ENCODE data around the gene NKPD1. TPM values are rescaled to one million over a fixed set of nuclear protein-coding genes. Genes with fewer than 3 reads are reported as not detected.
A peak's percentile ranks its signal among the peaks of the same experiment; 100 is the strongest.

The NKPD1 gene
- total RNA-seq, 1 donor from 2014 or later = 0.35 TPM

GRCh38 chr19:45128146-45128545 is 32.6 kb downstream of the NKPD1 start:
- Mint-ChIP-seq H3K36me3 (ENCODE audit: unreplicated experiment) (no peaks in the 10 kb centered on the region), H3K4me1 (ENCODE audit: unreplicated experiment) (peaks cover 23% of the 10 kb centered on the region), H3K4me3 (ENCODE audit: unreplicated experiment) (no peak overlapping the region), H3K27me3 (ENCODE audit: unreplicated experiment) (no peaks in the 10 kb centered on the region), H3K27ac (ENCODE audit: unreplicated experiment) (no peak overlapping the region), H3K9me3 (ENCODE audit: unreplicated experiment) (no peaks in the 10 kb centered on the region)
- TF ChIP-seq CTCF (IDR thresholded peaks at IDR 0.05) = no peak
- DNase-seq (ENCODE audit: extremely low spot score, unreplicated experiment) = no peak

DNA sequence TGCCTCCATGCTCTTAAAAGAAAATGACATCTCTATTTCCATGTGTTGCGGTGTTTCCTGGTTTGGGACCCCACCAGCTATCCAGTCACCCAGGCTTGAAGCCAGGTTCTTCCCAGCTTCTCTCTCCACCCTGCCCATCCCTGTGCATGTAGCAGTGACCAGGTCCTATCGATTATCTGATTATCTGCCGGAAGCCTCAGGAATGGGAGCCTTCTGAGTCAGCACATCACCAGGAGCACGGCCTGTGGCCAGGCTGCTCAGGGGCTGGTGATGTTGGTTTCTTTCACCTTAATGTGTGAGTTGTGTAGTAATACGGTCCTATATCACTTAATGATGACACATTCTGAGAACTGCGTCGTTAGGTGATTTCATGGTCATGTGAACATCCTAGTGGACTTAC is 34.1 kb downstream of the NKPD1 start:
- Mint-ChIP-seq H3K9me3 (ENCODE audit: unreplicated experiment) (no peaks in the 10 kb centered on the region), H3K36me3 (ENCODE audit: unreplicated experiment) (no peaks in the 10 kb centered on the region), H3K27me3 (ENCODE audit: unreplicated experiment) (no peaks in the 10 kb centered on the region), H3K4me1 (ENCODE audit: unreplicated experiment) (peaks cover 23% of the 10 kb centered on the region), H3K27ac (ENCODE audit: unreplicated experiment) (no peak overlapping the region), H3K4me3 (ENCODE audit: unreplicated experiment) (no peak overlapping the region)
- no peak for TF ChIP-seq CTCF (IDR thresholded peaks at IDR 0.05)
- DNase-seq (ENCODE audit: extremely low spot score, unreplicated experiment) = no peak

- DNase-seq (ENCODE audit: extremely low spot score, unreplicated experiment) = no peak
- no peaks in the 10 kb centered on the region for H3K9me3 Mint-ChIP-seq (ENCODE audit: unreplicated experiment)
- no peaks in the 10 kb centered on the region for H3K36me3 Mint-ChIP-seq (ENCODE audit: unreplicated experiment)
Observed at GRCh38 chr19:45125975-45126493, 34.7 kb downstream of the NKPD1 start.

GRCh38 chr19:45125360-45125759 is 35.4 kb downstream of the NKPD1 start:
- no peaks in the 10 kb centered on the region for H3K36me3 Mint-ChIP-seq (ENCODE audit: unreplicated experiment)
- no peak overlapping the region for H3K4me3 Mint-ChIP-seq (ENCODE audit: unreplicated experiment)
- H3K27ac Mint-ChIP-seq (ENCODE audit: unreplicated experiment) = no peak overlapping the region
- no peaks in the 10 kb centered on the region for H3K27me3 Mint-ChIP-seq (ENCODE audit: unreplicated experiment)
- peaks cover 12% of the 10 kb centered on the region for H3K4me1 Mint-ChIP-seq (ENCODE audit: unreplicated experiment)
- no peak for TF ChIP-seq CTCF (IDR thresholded peaks at IDR 0.05)
- H3K9me3 Mint-ChIP-seq (ENCODE audit: unreplicated experiment) = no peaks in the 10 kb centered on the region
- DNase-seq (ENCODE audit: extremely low spot score, unreplicated experiment) = no peak

More at GRCh38 chr19:45125975-45126493, 34.7 kb downstream of the NKPD1 start:
- no peaks in the 10 kb centered on the region for H3K27me3 Mint-ChIP-seq (ENCODE audit: unreplicated experiment)
- peak; percentile 67 for TF ChIP-seq CTCF (IDR thresholded peaks at IDR 0.05)
- no peak overlapping the region for H3K4me3 Mint-ChIP-seq (ENCODE audit: unreplicated experiment)
- H3K27ac Mint-ChIP-seq (ENCODE audit: unreplicated experiment) = no peak overlapping the region
- peaks cover 19% of the 10 kb centered on the region for H3K4me1 Mint-ChIP-seq (ENCODE audit: unreplicated experiment)

DNA sequence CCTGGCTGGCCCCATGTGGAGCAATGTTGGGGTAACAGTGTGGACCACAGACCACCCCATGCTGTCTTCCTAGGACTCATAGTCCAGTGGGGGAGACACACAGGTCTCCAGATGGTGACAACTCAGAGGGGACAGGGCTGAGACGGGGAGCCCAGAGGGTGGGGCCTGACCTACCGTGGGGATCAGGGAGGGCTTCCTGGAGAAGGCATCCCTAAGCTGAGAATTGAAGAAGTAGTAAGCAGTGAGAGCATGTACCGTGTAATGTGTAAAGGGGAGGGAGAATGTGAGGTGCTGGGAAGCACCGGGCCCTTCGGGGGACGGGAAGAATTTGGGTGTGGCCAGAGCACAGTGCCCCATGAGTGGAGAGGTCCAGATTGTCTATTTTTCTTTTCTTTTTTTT is 36.8 kb downstream of the NKPD1 start:
- Mint-ChIP-seq H3K27me3 (ENCODE audit: unreplicated experiment) (no peaks in the 10 kb centered on the region), H3K4me1 (ENCODE audit: unreplicated experiment) (peaks cover 10% of the 10 kb centered on the region), H3K4me3 (ENCODE audit: unreplicated experiment) (no peak overlapping the region), H3K27ac (ENCODE audit: unreplicated experiment) (no peak overlapping the region), H3K9me3 (ENCODE audit: unreplicated experiment) (no peaks in the 10 kb centered on the region), H3K36me3 (ENCODE audit: unreplicated experiment) (no peaks in the 10 kb centered on the region)
- TF ChIP-seq CTCF (IDR thresholded peaks at IDR 0.05) = no peak
- no peak for DNase-seq (ENCODE audit: extremely low spot score, unreplicated experiment)

All from osteocyte (in vitro differentiated cells).